CD14-positive monocyte (primary cell): ENCODE data around the gene KAZN. TPM values are rescaled to one million over a fixed set of nuclear protein-coding genes. Genes with fewer than 3 reads are reported as not detected.

Experiments used
- DNase-seq, 3 donors: peaks; one replicate each; pipeline ENCODE4 v3.0.0-alpha.2; 2011 to 2022
- H2AFZ ChIP-seq: 2 replicates; pipeline ENCODE4 v1.6.0; 2012; ENCODE audit warnings: mild to moderate bottlenecking, low read depth, low read length, inconsistent platforms; ENCODE audit not compliant: insufficient read depth, poor library complexity, severe bottlenecking
- H3K27ac ChIP-seq, 2 donors: 1 replicate in 1 of 2; 2 replicates in 1 of 2; pipeline ENCODE4 v1.5.1; 2012 to 2013; ENCODE audit warnings: low read length in 2 of 2, control low read depth in 1 of 2, inconsistent platforms in 1 of 2, low read depth in 1 of 2, mild to moderate bottlenecking in 1 of 2
- H3K27me3 ChIP-seq, 2 donors: one replicate each; pipeline versions ENCODE4 v1.6.0 to v1.6.1; 2011 to 2013; ENCODE audit warnings: low read length in 2 of 2; ENCODE audit not compliant: control insufficient read depth in 2 of 2, insufficient read depth in 2 of 2
- H3K36me3 ChIP-seq, 2 donors: replicated peaks in 1 of 2; 1 replicate in 1 of 2; 2 replicates in 1 of 2; pipeline versions ENCODE4 v1.5.1 to v1.6.1; 2012 to 2013; ENCODE audit warnings: low read length in 2 of 2, control low read depth in 1 of 2, inconsistent platforms in 1 of 2, mild to moderate bottlenecking in 1 of 2; ENCODE audit not compliant: insufficient read depth in 2 of 2, control insufficient read depth in 1 of 2
- H3K4me1 ChIP-seq, 2 donors: 1 replicate in 1 of 2; 2 replicates in 1 of 2; pipeline versions ENCODE4 v1.5.1 to v1.6.1; 2012 to 2013; ENCODE audit warnings: low read length in 2 of 2, control low read depth in 1 of 2, inconsistent platforms in 1 of 2, mild to moderate bottlenecking in 1 of 2, moderate library complexity in 1 of 2; ENCODE audit not compliant: insufficient read depth in 2 of 2, control insufficient read depth in 1 of 2
- H3K4me2 ChIP-seq: replicated peaks from 2 replicates; pipeline ENCODE3; 2012; ENCODE audit warnings: low read length, moderate library complexity, mild to moderate bottlenecking; ENCODE audit not compliant: poor library complexity, severe bottlenecking; ENCODE audit errors: extremely low read depth
- H3K4me3 ChIP-seq, 3 experiments: fragments of 200-600 bp in 1 of 3; sonication (generic) in 1 of 3; replicated peaks in 1 of 3; 1 replicate in 2 of 3; 2 replicates in 1 of 3; pipeline ENCODE4 v1.5.1; 2011 to 2013; ENCODE audit warnings: low read length in 3 of 3, mild to moderate bottlenecking in 3 of 3, control low read depth in 2 of 3, low read depth in 2 of 3, inconsistent platforms in 1 of 3, moderate library complexity in 1 of 3
- H3K79me2 ChIP-seq: 2 replicates; pipeline ENCODE4 v1.6.0; 2012; ENCODE audit warnings: mild to moderate bottlenecking, control low read depth, inconsistent platforms, low read length, moderate library complexity; ENCODE audit not compliant: insufficient read depth
- H3K9ac ChIP-seq: 2 replicates; pipeline ENCODE4 v1.6.0; 2017; ENCODE audit warnings: low read length, mild to moderate bottlenecking; ENCODE audit not compliant: insufficient read depth, poor library complexity, severe bottlenecking
- H3K9me3 ChIP-seq, 2 donors: replicated peaks in 1 of 2; 1 replicate in 1 of 2; 2 replicates in 1 of 2; pipeline versions ENCODE4 v1.5.1 to v1.6.1; 2012 to 2013; ENCODE audit warnings: low read length in 2 of 2, control low read depth in 1 of 2; ENCODE audit not compliant: control insufficient read depth in 1 of 2, insufficient read depth in 1 of 2
- H4K20me1 ChIP-seq: 2 replicates; pipeline ENCODE4 v1.6.0; 2012; ENCODE audit warnings: mild to moderate bottlenecking, low read length, control low read depth, moderate library complexity; ENCODE audit not compliant: insufficient read depth
- H3K27ac Mint-ChIP-seq, 7 donors: one replicate each; pipeline ENCODE4 v1.8.0; 2020; ENCODE audit warnings: mild to moderate bottlenecking in 7 of 7, mixed read lengths in 7 of 7, moderate library complexity in 6 of 7, inconsistent platforms in 2 of 7
- H3K27me3 Mint-ChIP-seq, 3 donors: one replicate each; pipeline ENCODE4 v1.8.0; 2021 to 2022; ENCODE audit warnings: low read depth in 3 of 3, mild to moderate bottlenecking in 3 of 3, mixed read lengths in 3 of 3, moderate library complexity in 3 of 3, inconsistent platforms in 1 of 3
- H3K36me3 Mint-ChIP-seq, 2 donors: one replicate each; pipeline ENCODE4 v1.8.0; 2020; ENCODE audit warnings: mixed read lengths in 2 of 2, inconsistent platforms in 1 of 2, mild to moderate bottlenecking in 1 of 2
- H3K4me1 Mint-ChIP-seq: one replicate; pipeline ENCODE4 v1.8.0; 2020; ENCODE audit warnings: mild to moderate bottlenecking, mixed read lengths
- H3K4me3 Mint-ChIP-seq, 2 donors: one replicate each; pipeline ENCODE4 v1.8.0; 2020; ENCODE audit warnings: mild to moderate bottlenecking in 2 of 2, mixed read lengths in 2 of 2, moderate library complexity in 1 of 2
- H3K9me3 Mint-ChIP-seq, 7 donors: one replicate each; pipeline ENCODE4 v1.8.0; 2020 to 2022; ENCODE audit warnings: mixed read lengths in 7 of 7, mild to moderate bottlenecking in 6 of 7, moderate library complexity in 6 of 7, inconsistent platforms in 2 of 7
- WGBS: methylation state at CpG from one replicate; pipeline ENCODE4 v1.1.5; 2013; ENCODE audit warnings: missing lambda C conversion rate; ENCODE audit not compliant: insufficient coverage; 5-methylcytosine and 5-hydroxymethylcytosine counted together
- intact Hi-C, 2 donors: fragments of 100-400 bp; cut with micrococcal nuclease; formaldehyde crosslinking; loops; one replicate each; pipeline versions ENCODE4 v1.15.0 to v1.15.1; 2023
- polyA plus RNA-seq, 3 donors: library from polyadenylated mRNA; depleted of rRNA in 1 of 3; unstranded in 2 of 3; stranded (reverse) in 1 of 3; fragments of 300-500 nt in 2 of 3; fragments of >200 nt in 1 of 3; fragmentation: Illumina TruSeq in 2 of 3; gene quantifications; 1 replicate in 2 of 3; 2 replicates in 1 of 3; pipeline ENCODE4 v1.2.3, GENCODE V29; 2012 to 2021
- TF ChIP-seq, protein P1 (sequence below): fragments of 200-600 bp; IDR thresholded peaks from one replicate; pipeline ENCODE4 v1.8.0; 2022; ENCODE audit warnings: antibody characterized with exemption, mild to moderate bottlenecking

The KAZN gene
- polyA plus RNA-seq, 3 donors = not detected

DNA sequence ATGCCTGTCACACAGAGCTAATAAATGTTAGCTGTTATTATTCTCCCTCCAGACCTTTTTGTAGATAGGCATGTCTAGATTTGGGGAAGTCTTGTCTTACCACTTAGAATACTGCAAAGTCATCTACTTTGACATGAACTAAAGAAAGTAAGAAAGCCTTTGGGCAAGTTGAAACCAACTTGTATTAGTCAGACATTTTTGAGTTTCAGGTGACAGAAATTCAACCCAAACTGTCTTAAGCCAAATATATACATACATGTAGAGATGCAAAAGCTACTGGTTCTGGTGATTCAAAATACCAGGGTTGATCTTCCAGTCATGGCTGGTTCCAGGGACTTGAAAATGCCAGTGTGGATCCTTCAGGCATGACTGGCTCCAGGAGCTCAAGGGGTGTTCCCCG lies 278.3 kb downstream of the KAZN start:
- Mint-ChIP-seq H3K4me3 (no peak overlapping the region), H3K36me3 (no peaks in the 10 kb centered on the region), H3K4me1 (no peaks in the 10 kb centered on the region), H3K27ac (no peak overlapping the region), H3K9me3 (peaks cover 0 to 5% (median 0%) of the 10 kb centered on the region in 7 donors), H3K27me3 (peaks cover 5 to 9% (median 7%) of the 10 kb centered on the region in 3 donors)
- intact Hi-C loops = no loop called here
- Histone ChIP-seq H3K27ac (no peak overlapping the region), H3K36me3 (no peaks in the 10 kb centered on the region), H3K4me1 (no peaks in the 10 kb centered on the region), H3K4me2 (no peak overlapping the region), H3K4me3 (no peak overlapping the region), H3K9ac (no peak overlapping the region), H3K27me3 (peaks cover 3 to 8% of the 10 kb centered on the region in 2 donors), H2AFZ (no peak overlapping the region), H3K79me2 (no peaks in the 10 kb centered on the region), H4K20me1 (no peaks in the 10 kb centered on the region), H3K9me3 (no peaks in the 10 kb centered on the region)
- TF ChIP-seq, protein P1, sequence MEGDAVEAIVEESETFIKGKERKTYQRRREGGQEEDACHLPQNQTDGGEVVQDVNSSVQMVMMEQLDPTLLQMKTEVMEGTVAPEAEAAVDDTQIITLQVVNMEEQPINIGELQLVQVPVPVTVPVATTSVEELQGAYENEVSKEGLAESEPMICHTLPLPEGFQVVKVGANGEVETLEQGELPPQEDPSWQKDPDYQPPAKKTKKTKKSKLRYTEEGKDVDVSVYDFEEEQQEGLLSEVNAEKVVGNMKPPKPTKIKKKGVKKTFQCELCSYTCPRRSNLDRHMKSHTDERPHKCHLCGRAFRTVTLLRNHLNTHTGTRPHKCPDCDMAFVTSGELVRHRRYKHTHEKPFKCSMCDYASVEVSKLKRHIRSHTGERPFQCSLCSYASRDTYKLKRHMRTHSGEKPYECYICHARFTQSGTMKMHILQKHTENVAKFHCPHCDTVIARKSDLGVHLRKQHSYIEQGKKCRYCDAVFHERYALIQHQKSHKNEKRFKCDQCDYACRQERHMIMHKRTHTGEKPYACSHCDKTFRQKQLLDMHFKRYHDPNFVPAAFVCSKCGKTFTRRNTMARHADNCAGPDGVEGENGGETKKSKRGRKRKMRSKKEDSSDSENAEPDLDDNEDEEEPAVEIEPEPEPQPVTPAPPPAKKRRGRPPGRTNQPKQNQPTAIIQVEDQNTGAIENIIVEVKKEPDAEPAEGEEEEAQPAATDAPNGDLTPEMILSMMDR = no peak
- 100% methylated on average over 1 of the region's 1 CpG for WGBS
- no peak for DNase-seq

DNA sequence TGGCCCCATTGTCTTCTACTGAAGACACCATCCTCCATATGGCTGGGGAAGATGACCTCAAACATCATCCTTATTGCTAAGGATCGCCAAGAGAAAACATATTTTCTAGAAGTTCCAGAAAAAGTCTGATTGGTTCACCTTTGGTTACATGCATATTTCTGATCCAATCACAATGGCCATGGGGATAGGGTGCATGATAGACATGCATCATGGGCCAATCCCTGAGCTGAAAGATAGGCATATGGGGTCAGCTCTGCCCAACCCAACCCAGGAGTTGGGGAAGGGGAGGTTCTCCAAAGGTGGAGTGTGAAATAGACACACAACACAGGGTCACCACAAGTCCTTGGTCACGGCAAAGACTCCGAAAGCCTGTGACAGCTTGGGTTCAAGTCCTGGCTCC lies 278.7 kb downstream of the KAZN start:
- H3K27me3 ChIP-seq = peaks cover 3 to 8% of the 10 kb centered on the region in 2 donors
- H3K9ac ChIP-seq = no peak overlapping the region
- intact Hi-C loops = no loop called here
- no peak overlapping the region for H3K4me3 ChIP-seq
- no peaks in the 10 kb centered on the region for H3K36me3 ChIP-seq
- no peaks in the 10 kb centered on the region for H4K20me1 ChIP-seq
- Mint-ChIP-seq H3K4me1 (no peaks in the 10 kb centered on the region), H3K4me3 (no peak overlapping the region), H3K9me3 (peaks cover 0 to 5% (median 0%) of the 10 kb centered on the region in 7 donors), H3K36me3 (no peaks in the 10 kb centered on the region), H3K27me3 (peaks cover 5 to 9% (median 7%) of the 10 kb centered on the region in 3 donors), H3K27ac (no peak overlapping the region)
- no peaks in the 10 kb centered on the region for H3K79me2 ChIP-seq
- no peaks in the 10 kb centered on the region for H3K4me1 ChIP-seq
- DNase-seq = no peak
- H3K27ac ChIP-seq = no peak overlapping the region
- no peak overlapping the region for H3K4me2 ChIP-seq
- TF ChIP-seq, protein P1 = no peak
- H2AFZ ChIP-seq = no peak overlapping the region
- 100% methylated on average over 1 of the region's 3 CpGs for WGBS
- no peaks in the 10 kb centered on the region for H3K9me3 ChIP-seq
